Erythroblast (primary cell): ENCODE measurements around the gene NSL1.
"Not testable (repeated sequence)": the region's sequence is repeated elsewhere in the genome, so short reads cannot be mapped to it uniquely, and the experiment has no call there.

Experiments
- DNase-seq, 2 experiments: peaks; one replicate each; lab custom pipeline; 2025; lab: John Stamatoyannopoulos, UW
- GATA1 ChIP-seq: IDR thresholded peaks from 2 replicates; pipeline ENCODE4 v1.6.1; 2011; ENCODE audit warnings: low read depth, mild to moderate bottlenecking, control low read depth, low read length, moderate library complexity
- POLR2A ChIP-seq: IDR thresholded peaks from 2 replicates; pipeline ENCODE4 v1.6.1; 2011; ENCODE audit warnings: mild to moderate bottlenecking, low read length

The NSL1 gene

GRCh38 chr1:212774584-212774983 lies 17.0 kb downstream of the NSL1 start:
- peak; percentile 55 to 61 for DNase-seq
- TF ChIP-seq POLR2A: no peak
- TF ChIP-seq GATA1: no peak

GRCh38 chr1:212773011-212773410 lies 18.6 kb downstream of the NSL1 start:
- TF ChIP-seq POLR2A (no peak), GATA1 (no peak)
- DNase-seq: no peak

- no peak for TF ChIP-seq POLR2A
- TF ChIP-seq GATA1: no peak
Measured at GRCh38 chr1:212771341-212771740, 20.2 kb downstream of the NSL1 start.

GRCh38 chr1:212769459-212770167 lies 22.0 kb downstream of the NSL1 start:
- TF ChIP-seq POLR2A (no peak), GATA1 (no peak)
- no peak for DNase-seq

More at GRCh38 chr1:212771341-212771740, 20.2 kb downstream of the NSL1 start:
- no peak for DNase-seq

GRCh38 chr1:212766825-212767224 lies 24.8 kb downstream of the NSL1 start:
- not testable (repeated sequence) for DNase-seq

GRCh38 chr1:212764718-212765281 lies 26.8 kb downstream of the NSL1 start:
- DNase-seq: not testable (repeated sequence)

GRCh38 chr1:212762839-212763238 lies 28.7 kb downstream of the NSL1 start:
- TF ChIP-seq GATA1: no peak
- no peak for TF ChIP-seq POLR2A
- DNase-seq: no peak

- DNase-seq: no peak
- TF ChIP-seq POLR2A (no peak), GATA1 (no peak)
Measured at GRCh38 chr1:212762234-212762633, 29.3 kb downstream of the NSL1 start.

- no peak for TF ChIP-seq GATA1
- no peak for TF ChIP-seq POLR2A
Measured at GRCh38 chr1:212760126-212760823, 31.3 kb downstream of the NSL1 start.

GRCh38 chr1:212759683-212760082 lies 31.9 kb downstream of the NSL1 start:
- no peak for TF ChIP-seq GATA1
- no peak for TF ChIP-seq POLR2A

More at GRCh38 chr1:212760126-212760823, 31.3 kb downstream of the NSL1 start:
- DNase-seq: peak; percentile 47 to 63

GRCh38 chr1:212754680-212755079 lies 36.9 kb downstream of the NSL1 start:
- DNase-seq: no peak

More at GRCh38 chr1:212759683-212760082, 31.9 kb downstream of the NSL1 start:
- DNase-seq: no peak

GRCh38 chr1:212754193-212754592 lies 37.4 kb downstream of the NSL1 start:
- TF ChIP-seq POLR2A (no peak), GATA1 (no peak)
- no peak for DNase-seq

More at GRCh38 chr1:212754680-212755079, 36.9 kb downstream of the NSL1 start:
- TF ChIP-seq GATA1 (no peak), POLR2A (no peak)

- no peak for TF ChIP-seq POLR2A
- no peak for TF ChIP-seq GATA1
Measured at GRCh38 chr1:212753749-212754148, 37.8 kb downstream of the NSL1 start.

GRCh38 chr1:212752934-212753497 lies 38.6 kb downstream of the NSL1 start:
- DNase-seq: no peak
- TF ChIP-seq GATA1 (no peak), POLR2A (no peak)

More at GRCh38 chr1:212753749-212754148, 37.8 kb downstream of the NSL1 start:
- no peak for DNase-seq
